ENCODE data around the gene MED23. TPM values are rescaled to one million over a fixed set of nuclear protein-coding genes. Genes with fewer than 3 reads are reported as not detected.
"Not testable (repeated sequence)": the region's sequence is repeated elsewhere in the genome, so short reads cannot be mapped to it uniquely, and the experiment has no call there.

MED23 gene
- total RNA-seq, 1 experiment from 2014 or later = 19.1 TPM

DNA sequence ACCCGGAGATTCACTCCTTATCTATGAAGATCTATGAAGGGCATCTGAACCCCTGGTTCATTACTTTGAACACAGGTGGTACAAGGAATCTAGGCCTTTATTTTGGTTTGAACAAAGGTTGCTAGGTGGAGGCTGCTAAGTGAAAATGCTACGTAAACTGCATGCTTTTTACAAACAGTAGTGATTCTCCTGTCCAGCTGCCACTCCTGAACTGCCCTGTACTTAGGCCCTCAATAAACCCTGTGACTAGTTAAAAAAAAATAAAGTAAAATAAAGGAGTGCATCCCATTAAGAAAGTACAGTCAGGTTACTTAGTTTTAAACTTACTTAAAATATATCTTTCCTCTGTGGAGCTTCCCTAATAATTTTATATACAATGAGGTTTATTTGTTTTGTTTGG is 82.7 kb downstream of the MED23 start:
- peaks cover 10% of the 10 kb centered on the region for H3K9me3 Mint-ChIP-seq (ENCODE audit: unreplicated experiment)
- no TSS peak for BruUV-seq (replicated peaks)
- no peak for DNase-seq
- H3K27me3 Mint-ChIP-seq (ENCODE audit: insufficient read depth, unreplicated experiment) = peaks cover 4% of the 10 kb centered on the region
- Histone ChIP-seq H3K9me3 (no peaks in the 10 kb centered on the region), H3K27me3 (replicated peaks; ENCODE audit: control insufficient read depth, insufficient read depth, low read length) (no peaks in the 10 kb centered on the region), H3K4me3 (ENCODE audit: low read depth, low read length) (no peak overlapping the region), H3K4me1 (no peaks in the 10 kb centered on the region), H3K36me3 (ENCODE audit: control insufficient read depth, insufficient read depth, low read length) (no peaks in the 10 kb centered on the region)
- no peak overlapping the region for H3K27ac Mint-ChIP-seq (ENCODE audit: unreplicated experiment)
- H3K4me1 Mint-ChIP-seq (ENCODE audit: low read depth, unreplicated experiment) = no peaks in the 10 kb centered on the region
- H3K4me3 Mint-ChIP-seq (ENCODE audit: unreplicated experiment) = no peak overlapping the region
- CTCF ChIA-PET = no interaction called here
- intact Hi-C loops (cut with micrococcal nuclease; ENCODE audit: unreplicated experiment) = no loop called here
- POLR2A ChIA-PET = no interaction called here
- no peak for TF ChIP-seq CTCF (IDR thresholded peaks at IDR 0.05; ENCODE audit: insufficient read depth in 1 of 2, low read depth in 1 of 2, low read length in 1 of 2, severe bottlenecking in 1 of 2, unreplicated experiment in 1 of 2)
- no peaks in the 10 kb centered on the region for H3K36me3 Mint-ChIP-seq (ENCODE audit: insufficient read depth, unreplicated experiment)

- DNase-seq; BruUV-seq (replicated peaks); POLR2A ChIA-PET; H3K36me3 ChIP-seq (ENCODE audit: control insufficient read depth, insufficient read depth, low read length); H3K9me3 Mint-ChIP-seq (ENCODE audit: unreplicated experiment); H3K4me3 Mint-ChIP-seq (ENCODE audit: unreplicated experiment); H3K27me3 ChIP-seq (replicated peaks; ENCODE audit: control insufficient read depth, insufficient read depth, low read length); H3K27ac Mint-ChIP-seq (ENCODE audit: unreplicated experiment); intact Hi-C loops (cut with micrococcal nuclease; ENCODE audit: unreplicated experiment); H3K4me1 Mint-ChIP-seq (ENCODE audit: low read depth, unreplicated experiment); H3K36me3 Mint-ChIP-seq (ENCODE audit: insufficient read depth, unreplicated experiment); H3K9me3 ChIP-seq; H3K27me3 Mint-ChIP-seq (ENCODE audit: insufficient read depth, unreplicated experiment); H3K4me3 ChIP-seq (ENCODE audit: low read depth, low read length); H3K4me1 ChIP-seq: not testable (repeated sequence)
- CTCF ChIA-PET = interaction anchor here (0.7 kb wide), 1 partner anchor 694 kb away, joined by 3 read pairs; no protein-coding TSS in a partner anchor
Measured at GRCh38 chr6:131538615-131539014, 89.4 kb downstream of the MED23 start.

GRCh38 chr6:131532580-131533039 is 95.4 kb downstream of the MED23 start:
- TF ChIP-seq CTCF (IDR thresholded peaks at IDR 0.05; ENCODE audit: insufficient read depth in 1 of 2, low read depth in 1 of 2, low read length in 1 of 2, severe bottlenecking in 1 of 2, unreplicated experiment in 1 of 2) = no peak
- no peaks in the 10 kb centered on the region for H3K9me3 ChIP-seq
- no peak overlapping the region for H3K4me3 ChIP-seq (ENCODE audit: low read depth, low read length)
- ChIA-PET POLR2A (no interaction called here), CTCF (interaction anchor here (0.8 to 2.6 kb wide), 3 partner anchors 13 to 648 kb away, joined by 3 to 9 read pairs (median 3); no protein-coding TSS in a partner anchor)
- H3K4me3 Mint-ChIP-seq (ENCODE audit: unreplicated experiment) = no peak overlapping the region
- no peaks in the 10 kb centered on the region for H3K4me1 Mint-ChIP-seq (ENCODE audit: low read depth, unreplicated experiment)
- no peak for DNase-seq
- H3K27me3 Mint-ChIP-seq (ENCODE audit: insufficient read depth, unreplicated experiment) = no peaks in the 10 kb centered on the region
- intact Hi-C loops (cut with micrococcal nuclease; ENCODE audit: unreplicated experiment) = loop anchor here (5.0 kb wide), 2 partner anchors 55 to 415 kb away; no protein-coding TSS in a partner anchor
- no peaks in the 10 kb centered on the region for H3K9me3 Mint-ChIP-seq (ENCODE audit: unreplicated experiment)
- H3K27me3 ChIP-seq (replicated peaks; ENCODE audit: control insufficient read depth, insufficient read depth, low read length) = no peaks in the 10 kb centered on the region
- H3K4me1 ChIP-seq = no peaks in the 10 kb centered on the region
- no peaks in the 10 kb centered on the region for H3K36me3 ChIP-seq (ENCODE audit: control insufficient read depth, insufficient read depth, low read length)
- H3K27ac Mint-ChIP-seq (ENCODE audit: unreplicated experiment) = no peak overlapping the region
- no peaks in the 10 kb centered on the region for H3K36me3 Mint-ChIP-seq (ENCODE audit: insufficient read depth, unreplicated experiment)
- BruUV-seq (replicated peaks) = no TSS peak

DNA sequence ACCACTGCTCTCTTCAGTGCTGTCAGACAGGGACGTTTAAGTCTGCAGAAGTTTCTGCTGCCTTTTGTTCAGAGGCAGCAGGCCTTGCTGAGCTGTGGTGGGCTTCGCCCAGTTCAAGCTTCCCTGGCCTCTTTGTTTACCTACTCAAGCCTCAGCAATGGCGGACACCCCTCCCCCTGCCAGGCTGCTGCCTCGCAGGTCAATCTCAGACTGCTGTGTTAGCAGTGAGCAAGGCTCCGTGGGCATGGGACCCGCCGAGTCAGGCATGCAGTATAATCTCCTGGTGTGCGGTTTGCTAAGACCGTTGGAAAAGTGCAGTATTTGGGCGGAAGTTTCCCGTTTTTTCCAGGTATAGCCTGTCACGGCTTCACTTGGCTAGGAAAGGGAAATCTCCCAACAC is 96.4 kb downstream of the MED23 start:
- H3K9me3 Mint-ChIP-seq (ENCODE audit: unreplicated experiment); H3K4me3 Mint-ChIP-seq (ENCODE audit: unreplicated experiment); H3K27me3 ChIP-seq (replicated peaks; ENCODE audit: control insufficient read depth, insufficient read depth, low read length); H3K4me1 Mint-ChIP-seq (ENCODE audit: low read depth, unreplicated experiment); H3K4me1 ChIP-seq; POLR2A ChIA-PET; H3K9me3 ChIP-seq; H3K36me3 ChIP-seq (ENCODE audit: control insufficient read depth, insufficient read depth, low read length); DNase-seq; H3K36me3 Mint-ChIP-seq (ENCODE audit: insufficient read depth, unreplicated experiment); H3K4me3 ChIP-seq (ENCODE audit: low read depth, low read length); H3K27me3 Mint-ChIP-seq (ENCODE audit: insufficient read depth, unreplicated experiment); BruUV-seq (replicated peaks); H3K27ac Mint-ChIP-seq (ENCODE audit: unreplicated experiment); CTCF ChIA-PET: not testable (repeated sequence)
- intact Hi-C loops (cut with micrococcal nuclease; ENCODE audit: unreplicated experiment) = loop anchor here (5.0 kb wide), 2 partner anchors 54 to 414 kb away; no protein-coding TSS in a partner anchor

GRCh38 chr6:131530936-131531335 is 97.1 kb downstream of the MED23 start:
- H3K9me3 Mint-ChIP-seq (ENCODE audit: unreplicated experiment); DNase-seq; CTCF ChIA-PET; POLR2A ChIA-PET; BruUV-seq (replicated peaks); H3K9me3 ChIP-seq; H3K27me3 ChIP-seq (replicated peaks; ENCODE audit: control insufficient read depth, insufficient read depth, low read length); H3K27me3 Mint-ChIP-seq (ENCODE audit: insufficient read depth, unreplicated experiment); H3K36me3 ChIP-seq (ENCODE audit: control insufficient read depth, insufficient read depth, low read length); H3K4me3 ChIP-seq (ENCODE audit: low read depth, low read length); H3K36me3 Mint-ChIP-seq (ENCODE audit: insufficient read depth, unreplicated experiment); H3K27ac Mint-ChIP-seq (ENCODE audit: unreplicated experiment); H3K4me1 ChIP-seq; H3K4me3 Mint-ChIP-seq (ENCODE audit: unreplicated experiment); H3K4me1 Mint-ChIP-seq (ENCODE audit: low read depth, unreplicated experiment): not testable (repeated sequence)
- intact Hi-C loops (cut with micrococcal nuclease; ENCODE audit: unreplicated experiment) = loop anchor here (5.0 kb wide), 2 partner anchors 54 to 414 kb away; no protein-coding TSS in a partner anchor
